SK-N-SH (cell line): ENCODE measurements around the gene RAB17. TPM values are rescaled to one million over a fixed set of nuclear protein-coding genes. Genes with fewer than 3 reads are reported as not detected.

Experiments
- CTCF ChIA-PET: fragments of 300-600, 350-600 bp; formaldehyde crosslinking; extraction: SDS; loops from one replicate; lab custom pipeline; 2021; lab: Yijun Ruan, JAX
- POLR2A ChIA-PET: fragments of 350-600 bp; sonication (Branson Sonifier 250); formaldehyde crosslinking; extraction: SDS; loops from one replicate; lab custom pipeline; 2020; ENCODE audit warnings: antibody characterized with exemption, inconsistent platforms; lab: Yijun Ruan, JAX
- DNase-seq: peaks from one replicate; pipeline ENCODE4 v3.0.0; 2012
- H2AFZ ChIP-seq: fragments of 200-600 bp; sonication (generic); 2 replicates; pipeline ENCODE4 v1.8.1; 2016; ENCODE audit warnings: antibody characterized with exemption, mild to moderate bottlenecking, low read depth
- H3F3A ChIP-seq: fragments of 200-600 bp; sonication (generic); replicated peaks from 2 replicates; pipeline ENCODE3; 2016; ENCODE audit warnings: antibody characterized with exemption, mild to moderate bottlenecking; ENCODE audit not compliant: insufficient read depth
- H3K27ac ChIP-seq, 2 experiments: fragments of 200-500 bp in 1 of 2; fragments of 200-600 bp in 1 of 2; sonication (Bioruptor generic) in 1 of 2; sonication (generic), shearing (Covaris generic) in 1 of 2; 2 replicates each; pipeline versions ENCODE4 v1.5.1 to v1.6.1; 2014 to 2016; ENCODE audit warnings: low read depth in 2 of 2, inconsistent platforms in 1 of 2, low read length in 1 of 2, mild to moderate bottlenecking in 1 of 2, mixed read lengths in 1 of 2
- H3K27me3 ChIP-seq: fragments of 200-600 bp; sonication (generic), shearing (Covaris generic); 2 replicates; pipeline ENCODE4 v1.6.1; 2016; ENCODE audit warnings: mixed run types; ENCODE audit not compliant: insufficient read depth
- H3K36me3 ChIP-seq, 2 experiments: fragments of 200-500 bp in 1 of 2; fragments of 200-600 bp in 1 of 2; sonication (Bioruptor generic) in 1 of 2; sonication (generic) in 1 of 2; replicated peaks in 1 of 2; 2 replicates each; pipeline versions ENCODE3 to v1.5.1; 2014 to 2016; ENCODE audit warnings: low read length in 1 of 2, mild to moderate bottlenecking in 1 of 2; ENCODE audit not compliant: insufficient read depth in 2 of 2, control insufficient read depth in 1 of 2
- H3K4me1 ChIP-seq, 2 experiments: fragments of 200-500 bp in 1 of 2; fragments of 200-600 bp in 1 of 2; sonication (Bioruptor generic) in 1 of 2; sonication (generic), shearing (Covaris generic) in 1 of 2; 2 replicates each; pipeline versions ENCODE4 v1.5.1 to v1.6.1; 2014 to 2016; ENCODE audit warnings: low read depth in 1 of 2, low read length in 1 of 2, mixed run types in 1 of 2; ENCODE audit not compliant: insufficient read depth in 2 of 2, control insufficient read depth in 1 of 2
- H3K4me2 ChIP-seq: fragments of 200-600 bp; sonication (generic), shearing (Covaris generic); 2 replicates; pipeline ENCODE4 v1.6.1; 2017; ENCODE audit warnings: mixed run types
- H3K4me3 ChIP-seq, 2 experiments: fragments of 200-500 bp in 1 of 2; fragments of 200-600 bp in 1 of 2; sonication (Bioruptor generic) in 1 of 2; sonication (generic), shearing (Covaris generic) in 1 of 2; 2 replicates each; pipeline versions ENCODE4 v1.5.1 to v1.8.1; 2014 to 2016; ENCODE audit warnings: low read depth in 2 of 2, inconsistent platforms in 1 of 2, low read length in 1 of 2, mild to moderate bottlenecking in 1 of 2, mixed read lengths in 1 of 2, moderate library complexity in 1 of 2
- H3K79me2 ChIP-seq: fragments of 200-600 bp; sonication (generic); 2 replicates; pipeline ENCODE4 v1.8.1; 2017; ENCODE audit warnings: mild to moderate bottlenecking; ENCODE audit not compliant: insufficient read depth
- H3K9ac ChIP-seq: fragments of 200-600 bp; sonication (generic); 2 replicates; pipeline ENCODE4 v1.6.1; 2017; ENCODE audit warnings: mixed run types
- H3K9me2 ChIP-seq: fragments of 200-600 bp; sonication (generic); 2 replicates; pipeline ENCODE4 v1.6.1; 2017; ENCODE audit warnings: mixed run types
- H3K9me3 ChIP-seq: fragments of 200-600 bp; sonication (generic); 2 replicates; pipeline ENCODE4 v1.6.1; 2017; ENCODE audit warnings: mixed run types, mild to moderate bottlenecking, moderate library complexity
- H4K20me1 ChIP-seq: fragments of 200-600 bp; sonication (generic); 2 replicates; pipeline ENCODE4 v1.6.1; 2017; ENCODE audit warnings: mild to moderate bottlenecking, mixed run types; ENCODE audit not compliant: insufficient read depth
- CHD2 ChIP-seq: fragments of 150-350 bp; IDR thresholded peaks from 2 replicates; pipeline ENCODE4 v1.6.1; 2018; ENCODE audit warnings: low read length; ENCODE audit not compliant: partially characterized antibody
- EP300 ChIP-seq, 2 experiments: IDR thresholded peaks; 2 replicates each; pipeline versions ENCODE4 v1.4.0 to v1.6.1; 2012; ENCODE audit warnings: borderline replicate concordance in 1 of 2, low read depth in 1 of 2, low read length in 1 of 2
- EZH2phosphoT487 ChIP-seq: fragments of 200-600 bp; sonication (generic); IDR thresholded peaks from 2 replicates; pipeline ENCODE4 v1.6.1; 2017; ENCODE audit warnings: low read depth, mixed run types, mild to moderate bottlenecking, antibody characterized with exemption, moderate library complexity, borderline replicate concordance
- FOXJ3 ChIP-seq: sonication (generic); formaldehyde crosslinking; IDR thresholded peaks from 2 replicates; pipeline ENCODE4 v1.5.1; 2020; ENCODE audit warnings: mild to moderate bottlenecking, missing genetic modification reagents
- GABPA ChIP-seq: IDR thresholded peaks from 2 replicates; pipeline ENCODE4 v1.4.0; 2012; ENCODE audit warnings: low read depth, mild to moderate bottlenecking
- NFIC ChIP-seq: IDR thresholded peaks from 2 replicates; pipeline ENCODE4 v1.4.0; 2012; ENCODE audit warnings: borderline replicate concordance
- POLR2AphosphoS5 ChIP-seq: IDR thresholded peaks from 2 replicates; pipeline ENCODE4 v1.6.1; 2012; ENCODE audit warnings: low read depth, low read length
- RAD21 ChIP-seq: IDR thresholded peaks from 2 replicates; pipeline ENCODE4 v1.6.1; 2012; ENCODE audit warnings: mild to moderate bottlenecking, low read length
- RFX5 ChIP-seq: IDR thresholded peaks from 2 replicates; pipeline ENCODE4 v1.6.1; 2012; ENCODE audit warnings: mild to moderate bottlenecking, improper control_type of control experiment, low read length
- RXRA ChIP-seq: IDR thresholded peaks from 2 replicates; pipeline ENCODE4 v1.4.0; 2012; ENCODE audit warnings: low read depth, mild to moderate bottlenecking, borderline replicate concordance
- SIN3A ChIP-seq: IDR thresholded peaks from 2 replicates; pipeline ENCODE4 v1.6.1; 2012; ENCODE audit warnings: low read depth, mild to moderate bottlenecking, low read length, moderate library complexity, borderline replicate concordance
- TAF1 ChIP-seq: IDR thresholded peaks from 2 replicates; pipeline ENCODE4 v1.6.1; 2012; ENCODE audit warnings: low read depth, mild to moderate bottlenecking, low read length, moderate library complexity, borderline replicate concordance
- TEAD4 ChIP-seq: IDR thresholded peaks from 2 replicates; pipeline ENCODE4 v1.4.0; 2012; ENCODE audit warnings: mild to moderate bottlenecking, borderline replicate concordance; ENCODE audit not compliant: insufficient read depth
- WGBS: methylation state at CpG from one replicate; pipeline ENCODE4 v1.1.6; 2017; ENCODE audit warnings: low lambda C conversion rate; 5-methylcytosine and 5-hydroxymethylcytosine counted together
- polyA plus RNA-seq, 3 experiments: library from polyadenylated mRNA; depleted of rRNA; stranded (reverse); fragments of >200 nt; gene quantifications; 2 replicates each; pipeline ENCODE4 v1.2.3, GENCODE V29; 2012
- TF ChIP-seq, protein P1 (sequence below): fragments of 200-600 bp; sonication (generic); IDR thresholded peaks from 2 replicates; pipeline ENCODE4 v1.6.1; 2017; ENCODE audit warnings: antibody characterized with exemption, mild to moderate bottlenecking, moderate library complexity
- TF ChIP-seq, protein P2 (sequence below): IDR thresholded peaks from 2 replicates; pipeline ENCODE4 v1.4.0; 2012; ENCODE audit warnings: low read depth, borderline replicate concordance
- TF ChIP-seq, protein P3 (sequence below): fragments of 150-350 bp; IDR thresholded peaks from 2 replicates; pipeline ENCODE4 v1.6.1; 2016; ENCODE audit warnings: mild to moderate bottlenecking, low read depth, low read length
- TF ChIP-seq, protein P4 (sequence below): IDR thresholded peaks from 2 replicates; pipeline ENCODE4 v1.4.0; 2012; ENCODE audit warnings: low read depth
- TF ChIP-seq, protein P5 (sequence below): IDR thresholded peaks from 2 replicates; pipeline ENCODE4; 2012
- TF ChIP-seq, protein P6 (sequence below): fragments of 150-350 bp; IDR thresholded peaks from 2 replicates; pipeline ENCODE4 v1.6.1; 2017; ENCODE audit warnings: antibody characterized with exemption, low read length, low read depth, borderline replicate concordance

RAB17 gene
- polyA plus RNA-seq, 1 of the 3 experiments (the other 2 are of a cell fraction): 0.10 TPM

DNA sequence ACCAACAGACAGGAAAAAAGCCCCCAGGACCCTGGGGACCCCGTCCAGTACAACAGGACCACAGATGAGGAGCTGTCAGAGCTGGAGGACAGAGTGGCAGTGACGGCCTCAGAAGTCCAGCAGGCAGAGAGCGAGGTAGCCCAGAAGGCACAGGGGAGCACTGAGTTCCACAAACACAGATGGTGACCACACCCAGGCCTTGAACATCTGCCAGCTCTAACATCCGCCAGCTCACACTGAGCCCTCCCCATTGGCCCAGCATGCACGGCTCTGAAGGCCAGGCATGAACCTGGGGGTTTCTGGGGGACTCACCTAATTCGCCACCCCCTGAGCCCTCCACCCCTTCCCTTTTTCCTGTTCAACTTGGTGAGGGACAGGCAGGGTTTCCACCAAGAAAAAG lies 49.7 kb downstream of the RAB17 start:
- H2AFZ ChIP-seq: no peak overlapping the region
- no peak overlapping the region for H3K4me2 ChIP-seq
- POLR2A ChIA-PET: no interaction called here
- WGBS: 65% methylated on average over 4 of the region's 6 CpGs
- CTCF ChIA-PET: interaction anchor here (1.2 to 4.7 kb wide), 3 partner anchors 18 to 31 kb away, joined by 3 to 28 read pairs (median 9); no protein-coding TSS in a partner anchor
- no peaks in the 10 kb centered on the region for H3K27me3 ChIP-seq
- no peak overlapping the region for H3K9ac ChIP-seq
- H3K79me2 ChIP-seq: no peaks in the 10 kb centered on the region
- H3K4me1 ChIP-seq: peaks cover 0 to 8% of the 10 kb centered on the region in 2 experiments; a peak in 1 of 4 replicates
- no peaks in the 10 kb centered on the region for H3K9me2 ChIP-seq
- peaks cover 0 to 39% of the 10 kb centered on the region in 2 experiments for H3K36me3 ChIP-seq
- no peaks in the 10 kb centered on the region for H4K20me1 ChIP-seq
- H3K4me3 ChIP-seq: no peak overlapping the region
- TF ChIP-seq, protein P1, sequence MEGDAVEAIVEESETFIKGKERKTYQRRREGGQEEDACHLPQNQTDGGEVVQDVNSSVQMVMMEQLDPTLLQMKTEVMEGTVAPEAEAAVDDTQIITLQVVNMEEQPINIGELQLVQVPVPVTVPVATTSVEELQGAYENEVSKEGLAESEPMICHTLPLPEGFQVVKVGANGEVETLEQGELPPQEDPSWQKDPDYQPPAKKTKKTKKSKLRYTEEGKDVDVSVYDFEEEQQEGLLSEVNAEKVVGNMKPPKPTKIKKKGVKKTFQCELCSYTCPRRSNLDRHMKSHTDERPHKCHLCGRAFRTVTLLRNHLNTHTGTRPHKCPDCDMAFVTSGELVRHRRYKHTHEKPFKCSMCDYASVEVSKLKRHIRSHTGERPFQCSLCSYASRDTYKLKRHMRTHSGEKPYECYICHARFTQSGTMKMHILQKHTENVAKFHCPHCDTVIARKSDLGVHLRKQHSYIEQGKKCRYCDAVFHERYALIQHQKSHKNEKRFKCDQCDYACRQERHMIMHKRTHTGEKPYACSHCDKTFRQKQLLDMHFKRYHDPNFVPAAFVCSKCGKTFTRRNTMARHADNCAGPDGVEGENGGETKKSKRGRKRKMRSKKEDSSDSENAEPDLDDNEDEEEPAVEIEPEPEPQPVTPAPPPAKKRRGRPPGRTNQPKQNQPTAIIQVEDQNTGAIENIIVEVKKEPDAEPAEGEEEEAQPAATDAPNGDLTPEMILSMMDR: no peak
- TF ChIP-seq NFIC (no peak), TEAD4 (no peak), RXRA (no peak)
- no peaks in the 10 kb centered on the region for H3K9me3 ChIP-seq
- DNase-seq: no peak
- H3F3A ChIP-seq: peaks cover 8% of the 10 kb centered on the region
- H3K27ac ChIP-seq: no peak overlapping the region

GRCh38 chr2:237540223-237540775 lies 50.2 kb downstream of the RAB17 start:
- Histone ChIP-seq H3F3A (peaks cover 8% of the 10 kb centered on the region), H3K4me3 (no peak overlapping the region), H3K4me1 (peaks cover 0 to 8% of the 10 kb centered on the region in 2 experiments; a peak in 1 of 4 replicates), H3K9me3 (no peaks in the 10 kb centered on the region), H3K9ac (no peak overlapping the region), H3K27me3 (no peaks in the 10 kb centered on the region), H3K36me3 (peaks cover 2 to 36% of the 10 kb centered on the region in 2 experiments), H3K27ac (no peak overlapping the region), H3K79me2 (no peaks in the 10 kb centered on the region), H3K9me2 (no peaks in the 10 kb centered on the region), H4K20me1 (no peaks in the 10 kb centered on the region), H2AFZ (no peak overlapping the region), H3K4me2 (no peak overlapping the region)
- 91% methylated on average over 13 of the region's 13 CpGs for WGBS
- POLR2A ChIA-PET: no interaction called here
- CTCF ChIA-PET: interaction anchor here (1.2 to 4.7 kb wide), 3 partner anchors 18 to 32 kb away, joined by 3 to 28 read pairs (median 9); no protein-coding TSS in a partner anchor
- no peak for DNase-seq
- TF ChIP-seq, protein P2, sequence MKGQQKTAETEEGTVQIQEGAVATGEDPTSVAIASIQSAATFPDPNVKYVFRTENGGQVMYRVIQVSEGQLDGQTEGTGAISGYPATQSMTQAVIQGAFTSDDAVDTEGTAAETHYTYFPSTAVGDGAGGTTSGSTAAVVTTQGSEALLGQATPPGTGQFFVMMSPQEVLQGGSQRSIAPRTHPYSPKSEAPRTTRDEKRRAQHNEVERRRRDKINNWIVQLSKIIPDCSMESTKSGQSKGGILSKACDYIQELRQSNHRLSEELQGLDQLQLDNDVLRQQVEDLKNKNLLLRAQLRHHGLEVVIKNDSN: no peak
- TF ChIP-seq CHD2 (no peak), POLR2AphosphoS5 (no peak), RFX5 (no peak), RAD21 (no peak), SIN3A (no peak), RXRA (no peak), GABPA (no peak), EP300 (IDR thresholded peaks at IDR 0.05; ENCODE audit: borderline replicate concordance in 1 of 2, low read depth in 1 of 2, low read length in 1 of 2) (no peak), EZH2phosphoT487 (no peak), TAF1 (no peak), FOXJ3 (CRISPR knock-in tag) (no peak)
- TF ChIP-seq, protein P3, sequence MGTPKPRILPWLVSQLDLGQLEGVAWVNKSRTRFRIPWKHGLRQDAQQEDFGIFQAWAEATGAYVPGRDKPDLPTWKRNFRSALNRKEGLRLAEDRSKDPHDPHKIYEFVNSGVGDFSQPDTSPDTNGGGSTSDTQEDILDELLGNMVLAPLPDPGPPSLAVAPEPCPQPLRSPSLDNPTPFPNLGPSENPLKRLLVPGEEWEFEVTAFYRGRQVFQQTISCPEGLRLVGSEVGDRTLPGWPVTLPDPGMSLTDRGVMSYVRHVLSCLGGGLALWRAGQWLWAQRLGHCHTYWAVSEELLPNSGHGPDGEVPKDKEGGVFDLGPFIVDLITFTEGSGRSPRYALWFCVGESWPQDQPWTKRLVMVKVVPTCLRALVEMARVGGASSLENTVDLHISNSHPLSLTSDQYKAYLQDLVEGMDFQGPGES: no peak
- TF ChIP-seq, protein P4, sequence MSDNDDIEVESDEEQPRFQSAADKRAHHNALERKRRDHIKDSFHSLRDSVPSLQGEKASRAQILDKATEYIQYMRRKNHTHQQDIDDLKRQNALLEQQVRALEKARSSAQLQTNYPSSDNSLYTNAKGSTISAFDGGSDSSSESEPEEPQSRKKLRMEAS: no peak
- TF ChIP-seq, protein P5, sequence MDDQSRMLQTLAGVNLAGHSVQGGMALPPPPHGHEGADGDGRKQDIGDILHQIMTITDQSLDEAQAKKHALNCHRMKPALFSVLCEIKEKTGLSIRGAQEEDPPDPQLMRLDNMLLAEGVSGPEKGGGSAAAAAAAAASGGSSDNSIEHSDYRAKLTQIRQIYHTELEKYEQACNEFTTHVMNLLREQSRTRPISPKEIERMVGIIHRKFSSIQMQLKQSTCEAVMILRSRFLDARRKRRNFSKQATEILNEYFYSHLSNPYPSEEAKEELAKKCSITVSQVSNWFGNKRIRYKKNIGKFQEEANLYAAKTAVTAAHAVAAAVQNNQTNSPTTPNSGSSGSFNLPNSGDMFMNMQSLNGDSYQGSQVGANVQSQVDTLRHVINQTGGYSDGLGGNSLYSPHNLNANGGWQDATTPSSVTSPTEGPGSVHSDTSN: no peak
- TF ChIP-seq, protein P6, sequence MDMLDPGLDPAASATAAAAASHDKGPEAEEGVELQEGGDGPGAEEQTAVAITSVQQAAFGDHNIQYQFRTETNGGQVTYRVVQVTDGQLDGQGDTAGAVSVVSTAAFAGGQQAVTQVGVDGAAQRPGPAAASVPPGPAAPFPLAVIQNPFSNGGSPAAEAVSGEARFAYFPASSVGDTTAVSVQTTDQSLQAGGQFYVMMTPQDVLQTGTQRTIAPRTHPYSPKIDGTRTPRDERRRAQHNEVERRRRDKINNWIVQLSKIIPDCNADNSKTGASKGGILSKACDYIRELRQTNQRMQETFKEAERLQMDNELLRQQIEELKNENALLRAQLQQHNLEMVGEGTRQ: no peak
